CD8-positive, alpha-beta memory T cell (primary cell): ENCODE data around the gene LRSAM1. TPM values are rescaled to one million over a fixed set of nuclear protein-coding genes. Genes with fewer than 3 reads are reported as not detected.
A peak's percentile ranks its signal among the peaks of the same experiment; 100 is the strongest.

Experiments
- CTCF ChIA-PET: fragments of 350-600 bp; sonication (Branson Sonifier 250); formaldehyde crosslinking; loops from one replicate; lab custom pipeline; 2021; ENCODE audit warnings: antibody characterized with exemption; lab: Charles Lee
- POLR2A ChIA-PET: fragments of 350-600 bp; sonication (Branson Sonifier 250); formaldehyde crosslinking; loops from one replicate; lab custom pipeline; 2021; ENCODE audit warnings: antibody characterized with exemption; lab: Charles Lee
- DNase-seq, 5 donors: peaks; one replicate each; pipeline versions ENCODE4 v3.0.0 to v3.0.0-alpha.2; 2020 to 2022; ENCODE audit warnings: mixed read lengths in 1 of 5
- H3K27ac ChIP-seq: one replicate; pipeline ENCODE4 v1.7.0; 2013; ENCODE audit warnings: low read depth, mild to moderate bottlenecking, low read length, moderate library complexity
- H3K27me3 ChIP-seq: 2 replicates; pipeline ENCODE4 v1.7.0; 2013; ENCODE audit warnings: low read length, mild to moderate bottlenecking; ENCODE audit not compliant: insufficient read depth, poor library complexity, severe bottlenecking
- H3K36me3 ChIP-seq: 2 replicates; pipeline ENCODE4 v1.7.0; 2013; ENCODE audit warnings: mild to moderate bottlenecking, low read length, moderate library complexity; ENCODE audit not compliant: insufficient read depth
- H3K4me1 ChIP-seq: 2 replicates; pipeline ENCODE4 v1.7.0; 2013; ENCODE audit warnings: mild to moderate bottlenecking, low read length, moderate library complexity; ENCODE audit not compliant: insufficient read depth
- H3K4me3 ChIP-seq: 2 replicates; pipeline ENCODE4 v1.7.0; 2013; ENCODE audit warnings: mild to moderate bottlenecking, low read length
- H3K9me3 ChIP-seq: 2 replicates; pipeline ENCODE4 v1.7.0; 2013; ENCODE audit warnings: mild to moderate bottlenecking, low read length
- H3K27ac Mint-ChIP-seq, 8 donors: one replicate each; pipeline ENCODE4 v1.8.0; 2020 to 2021; ENCODE audit warnings: mixed read lengths in 8 of 8, mild to moderate bottlenecking in 6 of 8, inconsistent platforms in 3 of 8, moderate library complexity in 3 of 8
- H3K27me3 Mint-ChIP-seq, 2 donors: one replicate each; pipeline ENCODE4 v1.8.0; 2020 to 2021; ENCODE audit warnings: mixed read lengths in 2 of 2, mild to moderate bottlenecking in 1 of 2, moderate library complexity in 1 of 2
- H3K36me3 Mint-ChIP-seq, 3 donors: one replicate each; pipeline ENCODE4 v1.8.0; 2020 to 2021; ENCODE audit warnings: mixed read lengths in 3 of 3, inconsistent platforms in 1 of 3, mild to moderate bottlenecking in 1 of 3
- H3K4me1 Mint-ChIP-seq, 3 donors: one replicate each; pipeline ENCODE4 v1.8.0; 2020 to 2021; ENCODE audit warnings: mixed read lengths in 3 of 3, inconsistent platforms in 1 of 3, mild to moderate bottlenecking in 1 of 3
- H3K4me3 Mint-ChIP-seq, 7 donors: one replicate each; pipeline ENCODE4 v1.8.0; 2020 to 2021; ENCODE audit warnings: mixed read lengths in 7 of 7, mild to moderate bottlenecking in 6 of 7, moderate library complexity in 4 of 7, inconsistent platforms in 2 of 7
- H3K9me3 Mint-ChIP-seq, 5 donors: one replicate each; pipeline ENCODE4 v1.8.0; 2020 to 2022; ENCODE audit warnings: mixed read lengths in 5 of 5, mild to moderate bottlenecking in 3 of 5, moderate library complexity in 2 of 5, inconsistent platforms in 1 of 5
- polyA plus RNA-seq: library from polyadenylated mRNA; unstranded; fragments of 300-500 nt; fragmentation: Illumina TruSeq; gene quantifications from one replicate; pipeline ENCODE4 v1.2.3, GENCODE V29; 2021
- total RNA-seq, 2 experiments: library from RNA; stranded (reverse); gene quantifications; one replicate each; pipeline ENCODE4 v1.2.3, GENCODE V29; 2021

The LRSAM1 gene
- total and polyA plus RNA-seq, 3 experiments from 2014 or later, result 9.5 to 23.0 (median 22.6) TPM

DNA sequence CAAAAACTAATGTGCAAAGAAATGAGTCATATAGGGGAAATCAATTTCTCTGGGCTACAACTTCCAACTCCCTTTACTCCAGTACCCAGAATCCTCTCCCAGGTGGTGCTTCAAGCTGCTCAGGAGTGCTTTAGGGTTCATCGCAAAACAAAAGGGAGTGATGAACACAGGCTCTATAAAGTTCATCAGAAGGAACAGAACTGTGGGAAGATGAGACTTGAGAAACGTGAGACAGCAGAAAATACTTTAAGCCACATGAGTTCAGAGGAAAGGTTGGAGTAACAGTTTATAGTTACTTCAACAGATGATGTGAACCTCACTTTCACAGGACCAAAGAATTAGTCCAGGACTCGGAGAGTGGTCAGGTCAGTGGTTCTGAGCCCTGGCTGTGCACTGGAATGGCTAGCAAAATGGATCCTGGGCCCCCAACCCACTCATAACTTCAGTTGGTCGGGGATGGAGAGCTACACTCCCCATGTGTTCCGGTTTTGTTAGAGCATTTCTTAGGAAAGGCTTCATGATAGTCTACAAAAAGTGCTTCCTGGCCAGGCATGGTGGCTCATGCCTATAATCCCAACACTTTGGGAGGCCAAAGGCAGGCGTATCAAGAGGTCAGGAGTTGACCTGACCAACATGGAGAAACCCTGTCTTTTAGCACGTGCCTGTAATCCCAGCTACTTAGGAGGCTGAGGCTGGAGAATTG lies 4.4 kb upstream of the LRSAM1 start:
- CTCF ChIA-PET, result interaction anchor here (1.0 kb wide), 1 partner anchor 50 kb away, joined by 3 read pairs; the partner anchor contains the start of gene SLC2A8
- DNase-seq, result no peak
- H3K27me3 Mint-ChIP-seq, result no peaks in the 10 kb centered on the region
- Histone ChIP-seq H3K36me3 (peaks cover 60% of the 10 kb centered on the region), H3K27ac (no peak overlapping the region), H3K4me1 (peaks cover 21% of the 10 kb centered on the region), H3K9me3 (no peaks in the 10 kb centered on the region), H3K27me3 (no peaks in the 10 kb centered on the region), H3K4me3 (no peak overlapping the region)
- no peaks in the 10 kb centered on the region for H3K9me3 Mint-ChIP-seq
- peaks cover 29 to 41% (median 37%) of the 10 kb centered on the region in 3 donors for H3K4me1 Mint-ChIP-seq
- H3K4me3 Mint-ChIP-seq, result peak overlapping the region in 2 of 7 donors; percentile 51 to 52
- POLR2A ChIA-PET, result interaction anchor here (0.6 kb wide), 1 partner anchor 77 kb away, joined by 3 read pairs; no protein-coding TSS in a partner anchor
- peak overlapping the region in 5 of 8 donors; percentile 45 to 88 (median 69) for H3K27ac Mint-ChIP-seq
- H3K36me3 Mint-ChIP-seq, result peaks cover 7 to 92% (median 27%) of the 10 kb centered on the region in 3 donors

DNA sequence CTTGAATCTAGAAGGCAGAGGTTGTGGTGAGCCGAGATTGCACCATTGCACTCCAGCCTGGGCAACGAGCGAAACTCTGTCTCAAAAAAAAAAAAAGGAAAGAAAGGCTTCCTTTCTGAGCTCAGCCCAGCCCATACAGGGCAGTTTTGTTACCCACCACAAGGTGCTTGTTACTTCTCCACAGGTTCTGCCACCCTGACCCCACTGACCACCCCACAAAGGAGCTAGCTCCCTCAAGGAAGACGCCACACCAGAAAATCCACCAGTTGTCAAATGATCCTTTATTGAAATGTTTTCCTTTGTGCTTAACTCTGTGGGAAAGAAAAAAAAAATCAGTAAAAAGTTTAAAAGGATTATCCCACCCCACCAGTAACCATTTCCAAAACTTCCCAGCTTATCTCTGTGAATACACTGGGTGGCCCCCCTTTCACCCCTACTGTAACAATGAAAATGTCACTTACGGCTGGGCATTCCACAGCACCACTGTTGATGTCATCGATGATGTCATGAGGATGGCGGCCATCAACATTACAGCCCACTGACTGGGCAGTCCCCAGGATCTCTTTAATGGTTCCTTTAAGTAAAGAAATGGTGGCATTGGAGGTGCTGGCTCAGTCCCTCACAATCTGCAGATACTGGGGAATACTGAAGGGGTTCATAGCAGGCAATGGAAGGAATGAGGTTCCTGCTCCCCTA lies 3.7 kb upstream of the LRSAM1 start:
- Mint-ChIP-seq H3K4me1 (peaks cover 34 to 48% (median 43%) of the 10 kb centered on the region in 3 donors), H3K4me3 (peak overlapping the region in 3 of 7 donors; percentile 45 to 95 (median 46)), H3K9me3 (no peaks in the 10 kb centered on the region), H3K36me3 (peaks cover 7 to 88% (median 26%) of the 10 kb centered on the region in 3 donors), H3K27ac (peak overlapping the region in 7 of 8 donors; percentile 56 to 97 (median 92)), H3K27me3 (no peaks in the 10 kb centered on the region)
- DNase-seq, result no peak
- Histone ChIP-seq H3K4me3 (no peak overlapping the region), H3K9me3 (no peaks in the 10 kb centered on the region), H3K4me1 (peaks cover 28% of the 10 kb centered on the region), H3K27ac (no peak overlapping the region), H3K27me3 (no peaks in the 10 kb centered on the region), H3K36me3 (peaks cover 58% of the 10 kb centered on the region)
- CTCF ChIA-PET, result no interaction called here
- POLR2A ChIA-PET, result interaction anchor here (0.6 kb wide), 1 partner anchor 76 kb away, joined by 3 read pairs; no protein-coding TSS in a partner anchor

- POLR2A ChIA-PET, result interaction anchor here (0.5 to 0.7 kb wide), 3 partner anchors 12 to 220 kb away, joined by 3 read pairs; no protein-coding TSS in a partner anchor
- H3K27me3 ChIP-seq, result no peaks in the 10 kb centered on the region
- H3K4me3 ChIP-seq, result no peak overlapping the region
- H3K9me3 Mint-ChIP-seq, result no peaks in the 10 kb centered on the region
- peak overlapping the region in 6 of 7 donors; percentile 24 to 97 (median 96) for H3K4me3 Mint-ChIP-seq
- peaks cover 36 to 51% (median 46%) of the 10 kb centered on the region in 3 donors for H3K4me1 Mint-ChIP-seq
- H3K36me3 Mint-ChIP-seq, result peaks cover 7 to 83% (median 23%) of the 10 kb centered on the region in 3 donors
- no peak overlapping the region for H3K27ac ChIP-seq
- no peaks in the 10 kb centered on the region for H3K9me3 ChIP-seq
- peak overlapping the region; percentile 70 to 97 (median 94) for H3K27ac Mint-ChIP-seq
- peaks cover 30% of the 10 kb centered on the region for H3K4me1 ChIP-seq
- CTCF ChIA-PET, result no interaction called here
- no peaks in the 10 kb centered on the region for H3K27me3 Mint-ChIP-seq
- peaks cover 54% of the 10 kb centered on the region for H3K36me3 ChIP-seq
- no peak for DNase-seq
Observed at GRCh38 chr9:127448112-127448805, 3.1 kb upstream of the LRSAM1 start.

DNA sequence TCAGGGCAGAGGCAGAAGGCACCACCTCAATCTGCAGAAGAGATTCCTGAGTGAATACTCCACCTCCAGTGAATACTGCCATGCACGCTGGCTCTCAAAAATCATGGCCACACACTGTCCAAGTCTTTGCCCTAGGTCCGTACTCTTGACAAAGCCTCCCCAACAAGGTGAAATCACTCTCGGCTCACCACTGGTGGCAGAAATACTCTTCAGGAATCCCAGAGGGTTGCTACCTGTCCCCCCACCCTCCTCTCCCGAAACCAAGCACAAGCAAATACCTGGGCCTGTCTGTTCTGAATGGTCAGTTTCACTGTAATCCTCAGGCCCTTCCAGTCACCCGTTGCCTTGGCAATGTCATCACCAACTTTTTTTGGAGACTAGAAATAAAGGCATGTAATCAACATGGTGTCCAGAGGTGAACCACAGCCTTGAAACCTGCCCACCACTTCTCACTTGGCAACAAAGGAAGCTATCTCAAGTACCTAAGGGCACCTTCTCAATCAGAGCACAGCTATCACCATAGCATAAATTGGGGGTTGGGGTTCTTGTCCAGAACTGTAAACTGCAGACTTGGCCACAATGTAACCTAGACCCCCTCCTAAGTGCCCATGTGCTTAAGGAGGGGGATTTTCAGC lies 1.9 kb upstream of the LRSAM1 start:
- H3K27me3 ChIP-seq, result no peaks in the 10 kb centered on the region
- Mint-ChIP-seq H3K36me3 (peaks cover under 1 to 79% (median 19%) of the 10 kb centered on the region in 3 donors), H3K4me1 (peaks cover 36 to 51% (median 50%) of the 10 kb centered on the region in 3 donors), H3K27me3 (no peaks in the 10 kb centered on the region), H3K4me3 (peak overlapping the region; percentile 95 to 99 (median 97)), H3K9me3 (no peaks in the 10 kb centered on the region), H3K27ac (peak overlapping the region; percentile 83 to 99 (median 95))
- POLR2A ChIA-PET, result no interaction called here
- no peak for DNase-seq
- no peaks in the 10 kb centered on the region for H3K9me3 ChIP-seq
- CTCF ChIA-PET, result interaction anchor here (2.5 kb wide), 1 partner anchor 224 kb away, joined by 9 read pairs; no protein-coding TSS in a partner anchor
- peaks cover 47% of the 10 kb centered on the region for H3K36me3 ChIP-seq
- H3K4me1 ChIP-seq, result peaks cover 30% of the 10 kb centered on the region
- H3K27ac ChIP-seq, result peak overlapping the region; percentile 94
- peak overlapping the region; percentile 98 for H3K4me3 ChIP-seq

DNA sequence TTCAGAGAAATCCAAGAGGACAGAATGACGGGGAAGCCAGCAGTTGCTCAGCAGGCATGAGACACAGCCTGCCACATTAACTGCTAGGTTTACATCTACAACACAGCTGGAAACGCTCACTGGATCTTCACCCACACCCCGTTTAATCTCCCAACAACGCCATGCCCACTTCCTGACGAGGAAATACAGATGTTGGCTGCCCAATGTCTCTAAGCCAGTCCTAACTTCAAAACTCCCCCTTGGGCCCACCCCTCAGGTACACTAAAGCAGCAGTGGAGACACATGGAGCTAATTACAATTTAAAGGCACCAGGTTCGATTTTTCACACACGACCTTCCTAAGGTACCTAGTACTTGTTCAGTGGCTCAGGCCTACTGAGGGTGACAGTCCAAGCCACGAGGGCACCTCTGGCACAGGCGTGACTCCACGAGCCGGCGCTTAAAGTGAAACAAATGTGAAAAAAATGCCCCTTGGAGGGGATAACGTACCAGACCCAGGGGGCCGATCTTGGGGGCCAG lies 1.0 kb upstream of the LRSAM1 start:
- peaks cover 36 to 51% (median 50%) of the 10 kb centered on the region in 3 donors for H3K4me1 Mint-ChIP-seq
- peak overlapping the region; percentile 95 to 99 (median 97) for H3K4me3 Mint-ChIP-seq
- H3K4me1 ChIP-seq, result peaks cover 30% of the 10 kb centered on the region
- CTCF ChIA-PET, result interaction anchor here (0.8 to 2.5 kb wide), 5 partner anchors 10 to 225 kb away, joined by 3 to 9 read pairs (median 4); partner anchors contain the start of genes SLC2A8 and ZNF79
- H3K4me3 ChIP-seq, result peak overlapping the region; percentile 98
- H3K9me3 Mint-ChIP-seq, result no peaks in the 10 kb centered on the region
- H3K9me3 ChIP-seq, result no peaks in the 10 kb centered on the region
- peak overlapping the region; percentile 83 to 99 (median 96) for H3K27ac Mint-ChIP-seq
- H3K27me3 ChIP-seq, result no peaks in the 10 kb centered on the region
- peak overlapping the region; percentile 94 for H3K27ac ChIP-seq
- POLR2A ChIA-PET, result interaction anchor here (0.6 to 2.3 kb wide), 13 partner anchors 9 to 335 kb away, joined by 3 to 18 read pairs (median 4); partner anchors contain the start of genes CDK9, SLC2A8 and ZNF79
- peaks cover 0 to 76% (median 16%) of the 10 kb centered on the region in 3 donors for H3K36me3 Mint-ChIP-seq
- DNase-seq, result peak in 2 of 5 donors; percentile 17 to 50
- H3K36me3 ChIP-seq, result peaks cover 39% of the 10 kb centered on the region
- no peaks in the 10 kb centered on the region for H3K27me3 Mint-ChIP-seq

DNA sequence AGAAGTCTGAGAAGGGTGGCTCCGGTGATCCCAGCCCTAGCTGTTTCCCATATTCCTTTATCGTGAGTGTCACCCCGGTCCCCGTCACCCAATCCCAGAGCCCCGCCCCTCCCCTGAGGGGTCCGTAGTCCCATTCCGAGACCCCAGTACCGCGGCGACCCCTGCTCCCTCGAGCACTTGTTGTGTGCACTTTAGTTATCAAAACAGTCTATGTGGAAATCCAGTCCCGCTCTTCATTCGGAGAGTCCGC lies 223 bp downstream of the LRSAM1 start:
- H3K36me3 ChIP-seq, result peaks cover 32% of the 10 kb centered on the region
- Mint-ChIP-seq H3K9me3 (no peaks in the 10 kb centered on the region), H3K4me3 (peak overlapping the region; percentile 95 to 99 (median 97)), H3K4me1 (peaks cover 36 to 51% (median 50%) of the 10 kb centered on the region in 3 donors), H3K36me3 (peaks cover 0 to 69% (median 19%) of the 10 kb centered on the region in 3 donors), H3K27me3 (no peaks in the 10 kb centered on the region), H3K27ac (peak overlapping the region; percentile 83 to 99 (median 96))
- H3K27ac ChIP-seq, result peak overlapping the region; percentile 94
- ChIA-PET CTCF (interaction anchor here (0.6 to 2.5 kb wide), 3 partner anchors 133 to 241 kb away, joined by 3 to 9 read pairs (median 4); no protein-coding TSS in a partner anchor), POLR2A (interaction anchor here (0.5 to 2.3 kb wide), 12 partner anchors 11 to 616 kb away, joined by 3 to 18 read pairs (median 3); partner anchors contain the start of genes NAIF1, SLC2A8 and ZNF79)
- no peaks in the 10 kb centered on the region for H3K27me3 ChIP-seq
- peaks cover 30% of the 10 kb centered on the region for H3K4me1 ChIP-seq
- H3K4me3 ChIP-seq, result peak overlapping the region; percentile 98
- DNase-seq, result no peak
- H3K9me3 ChIP-seq, result no peaks in the 10 kb centered on the region
